ENCODE results near the gene ELP4.

DNA sequence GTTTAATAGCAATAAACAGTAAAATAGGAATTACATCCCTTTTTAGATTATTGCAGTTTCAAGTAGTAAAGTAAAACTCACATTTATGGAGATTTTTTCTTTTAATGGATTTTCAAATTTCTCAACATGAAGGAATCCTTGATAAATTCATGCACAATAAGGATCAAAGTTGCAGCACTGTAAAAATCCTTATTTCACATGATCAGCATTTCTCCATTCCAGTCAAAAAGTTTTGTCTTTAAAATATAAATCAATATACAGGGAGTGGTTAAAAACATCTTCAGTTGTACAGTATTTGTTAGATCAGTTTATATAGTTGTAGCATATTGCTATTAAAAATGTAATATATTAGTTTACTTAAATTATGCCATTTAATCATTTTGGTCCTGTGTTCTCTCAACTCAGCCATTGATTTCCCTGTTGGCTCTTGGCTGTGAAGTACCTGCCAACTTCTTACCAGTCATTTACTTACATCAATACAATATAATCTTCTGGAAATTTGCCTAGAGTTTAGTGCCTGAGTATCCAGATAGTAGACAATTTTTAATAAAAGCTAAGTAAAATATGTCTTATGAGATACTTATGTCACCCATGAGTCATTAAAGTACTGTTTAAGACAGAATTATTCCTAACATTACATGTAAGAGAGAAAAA lies 12.1 kb downstream of the ELP4 start:
- TF ChIP-seq POLR2A (IDR thresholded peaks at IDR 0.05; ENCODE audit: low read depth, low read length) (no peak), TAF1 (IDR thresholded peaks at IDR 0.05; ENCODE audit: low read depth, low read length) (no peak), POLR2AphosphoS5 (IDR thresholded peaks at IDR 0.05; ENCODE audit: low read depth, low read length) (no peak), SPI1 (IDR thresholded peaks at IDR 0.05; ENCODE audit: low read depth, low read length) (no peak)
